Fibroblast of villous mesenchyme (primary cell): ENCODE data around the gene TSN. TPM values are rescaled to one million over a fixed set of nuclear protein-coding genes. Genes with fewer than 3 reads are reported as not detected.

Source experiments
- DNase-seq: peaks from one replicate; pipeline ENCODE4 v3.0.0-alpha.2; 2010; ENCODE audit warnings: low read depth
- H3K4me3 ChIP-seq: 2 replicates; pipeline ENCODE4 v1.5.1; 2011; ENCODE audit warnings: low read depth, mild to moderate bottlenecking, low read length
- CTCF ChIP-seq: IDR thresholded peaks from 2 replicates; pipeline ENCODE4 v1.5.1; 2012; ENCODE audit warnings: low read depth, mild to moderate bottlenecking, low read length; ENCODE audit not compliant: insufficient read depth
- total RNA-seq: library from RNA; depleted of rRNA; stranded (reverse); fragments of >200 nt; gene quantifications from 2 replicates; pipeline ENCODE4 v1.2.3, GENCODE V29; 2012

The TSN gene
- total RNA-seq, 1 donor: 65.2 TPM

GRCh38 chr2:121716126-121716525 is 39.3 kb upstream of the TSN start:
- no peak overlapping the region for H3K4me3 ChIP-seq
- TF ChIP-seq CTCF: no peak
- no peak for DNase-seq

GRCh38 chr2:121717529-121717928 is 37.9 kb upstream of the TSN start:
- H3K4me3 ChIP-seq: no peak overlapping the region
- TF ChIP-seq CTCF: no peak
- DNase-seq: no peak

GRCh38 chr2:121721926-121722325 is 33.5 kb upstream of the TSN start:
- peak; percentile 84 for DNase-seq
- TF ChIP-seq CTCF: no peak
- H3K4me3 ChIP-seq: no peak overlapping the region

- no peak overlapping the region for H3K4me3 ChIP-seq
- DNase-seq: peak; percentile 56
- TF ChIP-seq CTCF: no peak
Observed at GRCh38 chr2:121722479-121722878, 33.0 kb upstream of the TSN start.

GRCh38 chr2:121723316-121723715 is 32.1 kb upstream of the TSN start:
- no peak overlapping the region for H3K4me3 ChIP-seq
- TF ChIP-seq CTCF: no peak
- DNase-seq: no peak

GRCh38 chr2:121727332-121727731 is 28.1 kb upstream of the TSN start:
- H3K4me3 ChIP-seq: no peak overlapping the region
- no peak for DNase-seq
- TF ChIP-seq CTCF: no peak

GRCh38 chr2:121727950-121728349 is 27.5 kb upstream of the TSN start:
- DNase-seq: no peak

More at GRCh38 chr2:121727950-121728349, 27.5 kb upstream of the TSN start:
- no peak overlapping the region for H3K4me3 ChIP-seq
- no peak for TF ChIP-seq CTCF
